ENCODE data around the gene NCK2.
A peak's percentile ranks its signal among the peaks of the same experiment; 100 is the strongest.

NCK2 gene

DNA sequence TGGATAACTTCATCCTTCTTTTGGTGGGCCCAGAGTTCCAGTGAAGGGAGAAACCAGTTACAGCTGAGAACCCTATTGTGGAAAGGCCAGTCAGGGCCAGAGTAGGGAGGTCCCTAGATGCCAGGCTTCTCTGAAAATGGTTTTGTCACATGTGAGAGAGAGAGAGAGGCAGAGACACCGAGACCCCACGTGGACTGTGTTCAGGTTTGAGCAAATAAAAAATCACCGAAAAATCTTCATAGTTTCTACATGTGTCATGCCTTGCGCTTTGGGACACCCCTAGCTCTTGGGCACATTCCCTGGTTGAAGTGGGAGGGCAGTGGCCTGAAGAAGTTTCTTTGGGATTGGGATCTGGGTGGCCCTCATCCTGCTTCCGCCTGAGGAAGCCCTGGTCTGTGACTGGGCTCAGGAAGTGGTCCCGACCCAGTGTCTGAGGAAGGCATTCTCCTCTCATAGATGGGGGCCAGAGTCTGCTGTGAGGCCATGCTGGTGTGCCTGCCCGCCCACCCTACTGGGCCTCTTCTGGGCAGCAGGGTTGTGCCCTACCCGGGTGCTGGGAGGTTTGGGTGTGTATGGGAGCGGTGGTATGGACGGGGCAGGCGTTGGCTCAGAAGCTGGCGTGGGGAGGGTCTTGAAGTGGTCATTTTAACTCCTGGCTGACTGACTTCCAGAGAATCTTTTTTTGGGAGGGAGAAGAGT is 16.1 kb downstream of the NCK2 start:
- DNase-seq (ENCODE audit: low read depth) = no peak
- TF ChIP-seq, protein P1, sequence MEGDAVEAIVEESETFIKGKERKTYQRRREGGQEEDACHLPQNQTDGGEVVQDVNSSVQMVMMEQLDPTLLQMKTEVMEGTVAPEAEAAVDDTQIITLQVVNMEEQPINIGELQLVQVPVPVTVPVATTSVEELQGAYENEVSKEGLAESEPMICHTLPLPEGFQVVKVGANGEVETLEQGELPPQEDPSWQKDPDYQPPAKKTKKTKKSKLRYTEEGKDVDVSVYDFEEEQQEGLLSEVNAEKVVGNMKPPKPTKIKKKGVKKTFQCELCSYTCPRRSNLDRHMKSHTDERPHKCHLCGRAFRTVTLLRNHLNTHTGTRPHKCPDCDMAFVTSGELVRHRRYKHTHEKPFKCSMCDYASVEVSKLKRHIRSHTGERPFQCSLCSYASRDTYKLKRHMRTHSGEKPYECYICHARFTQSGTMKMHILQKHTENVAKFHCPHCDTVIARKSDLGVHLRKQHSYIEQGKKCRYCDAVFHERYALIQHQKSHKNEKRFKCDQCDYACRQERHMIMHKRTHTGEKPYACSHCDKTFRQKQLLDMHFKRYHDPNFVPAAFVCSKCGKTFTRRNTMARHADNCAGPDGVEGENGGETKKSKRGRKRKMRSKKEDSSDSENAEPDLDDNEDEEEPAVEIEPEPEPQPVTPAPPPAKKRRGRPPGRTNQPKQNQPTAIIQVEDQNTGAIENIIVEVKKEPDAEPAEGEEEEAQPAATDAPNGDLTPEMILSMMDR (conservative IDR thresholded peaks at IDR 0.05; ENCODE audit: low read depth, low read length) = no peak
- no peak overlapping the region for H3K4me3 ChIP-seq (ENCODE audit: low read depth, low read length)

DNA sequence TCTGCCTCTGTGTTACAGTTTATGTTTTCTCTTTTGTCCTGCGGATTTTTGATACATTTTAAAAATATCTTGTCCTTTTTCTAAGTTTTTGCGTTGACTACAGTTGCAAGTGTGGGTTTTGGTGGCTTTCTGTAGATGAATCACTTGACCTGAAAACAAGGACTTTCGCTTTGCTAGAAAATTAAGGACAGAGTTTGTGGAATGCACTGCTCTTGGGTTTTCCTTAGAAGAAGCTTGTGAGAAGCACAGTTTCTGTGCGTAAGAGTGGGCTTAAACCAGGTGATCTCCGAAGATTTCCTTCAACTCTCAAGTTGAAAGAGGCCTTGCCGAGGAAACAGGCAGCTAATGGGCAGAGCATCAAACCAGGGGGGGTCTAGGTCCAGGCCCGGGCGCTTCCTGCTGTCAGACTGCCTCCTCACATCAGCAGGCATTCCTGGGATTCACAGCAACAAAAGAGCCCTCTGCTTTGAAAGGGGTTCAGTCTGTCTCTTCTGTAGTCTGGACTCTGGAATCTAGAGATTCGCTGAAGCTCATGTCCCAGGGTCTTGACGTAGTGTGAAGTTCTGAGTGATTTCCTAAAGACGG is 17.3 kb downstream of the NCK2 start:
- DNase-seq (ENCODE audit: low read depth) = peak; percentile 65
- TF ChIP-seq, protein P1 (conservative IDR thresholded peaks at IDR 0.05; ENCODE audit: low read depth, low read length) = no peak
- peak overlapping the region; percentile 18 for H3K4me3 ChIP-seq (ENCODE audit: low read depth, low read length)

DNA sequence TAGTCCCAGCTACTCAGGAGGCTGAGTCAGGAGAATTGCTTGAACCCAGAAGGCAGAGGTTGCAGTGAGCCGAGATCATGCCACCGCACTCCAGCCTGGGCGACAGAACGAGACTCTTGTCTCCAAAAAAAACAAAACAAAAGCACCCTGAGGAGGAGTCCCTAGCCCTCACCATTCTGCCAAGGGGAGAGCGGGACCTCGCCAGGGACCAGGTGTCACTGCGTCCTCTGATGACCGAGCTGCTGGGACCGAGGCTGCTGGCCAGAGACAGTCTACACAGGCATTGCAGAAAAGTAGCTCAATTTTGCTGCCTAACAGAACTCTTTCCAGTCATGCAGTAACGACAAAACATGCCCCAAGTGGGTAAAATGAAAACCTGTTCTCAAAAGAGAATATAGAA is 18.4 kb downstream of the NCK2 start:
- no peak for DNase-seq (ENCODE audit: low read depth)
- no peak overlapping the region for H3K4me3 ChIP-seq (ENCODE audit: low read depth, low read length)
- TF ChIP-seq, protein P1 (conservative IDR thresholded peaks at IDR 0.05; ENCODE audit: low read depth, low read length) = no peak

DNA sequence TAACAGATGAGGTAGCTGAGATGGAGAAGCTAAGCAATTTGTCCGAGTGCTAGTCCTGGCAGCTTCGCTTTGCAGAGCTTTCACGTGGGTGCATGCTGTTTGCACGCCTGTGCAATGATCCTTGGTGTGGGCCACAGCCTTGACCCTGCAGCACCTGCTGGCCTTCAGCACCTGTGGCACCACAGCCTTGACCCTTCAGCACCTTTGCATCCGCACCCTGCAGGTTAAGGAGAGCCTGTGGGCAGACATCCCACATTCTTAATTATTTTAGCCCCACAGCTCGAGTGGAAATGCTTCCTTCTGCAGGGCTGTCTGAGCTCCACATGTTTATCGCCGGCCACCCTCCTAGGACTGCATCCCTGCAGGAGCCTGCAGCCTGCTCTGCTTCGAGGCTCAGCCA is 19.3 kb downstream of the NCK2 start:
- TF ChIP-seq, protein P1 (conservative IDR thresholded peaks at IDR 0.05; ENCODE audit: low read depth, low read length) = no peak
- H3K4me3 ChIP-seq (ENCODE audit: low read depth, low read length) = no peak overlapping the region
- no peak for DNase-seq (ENCODE audit: low read depth)

DNA sequence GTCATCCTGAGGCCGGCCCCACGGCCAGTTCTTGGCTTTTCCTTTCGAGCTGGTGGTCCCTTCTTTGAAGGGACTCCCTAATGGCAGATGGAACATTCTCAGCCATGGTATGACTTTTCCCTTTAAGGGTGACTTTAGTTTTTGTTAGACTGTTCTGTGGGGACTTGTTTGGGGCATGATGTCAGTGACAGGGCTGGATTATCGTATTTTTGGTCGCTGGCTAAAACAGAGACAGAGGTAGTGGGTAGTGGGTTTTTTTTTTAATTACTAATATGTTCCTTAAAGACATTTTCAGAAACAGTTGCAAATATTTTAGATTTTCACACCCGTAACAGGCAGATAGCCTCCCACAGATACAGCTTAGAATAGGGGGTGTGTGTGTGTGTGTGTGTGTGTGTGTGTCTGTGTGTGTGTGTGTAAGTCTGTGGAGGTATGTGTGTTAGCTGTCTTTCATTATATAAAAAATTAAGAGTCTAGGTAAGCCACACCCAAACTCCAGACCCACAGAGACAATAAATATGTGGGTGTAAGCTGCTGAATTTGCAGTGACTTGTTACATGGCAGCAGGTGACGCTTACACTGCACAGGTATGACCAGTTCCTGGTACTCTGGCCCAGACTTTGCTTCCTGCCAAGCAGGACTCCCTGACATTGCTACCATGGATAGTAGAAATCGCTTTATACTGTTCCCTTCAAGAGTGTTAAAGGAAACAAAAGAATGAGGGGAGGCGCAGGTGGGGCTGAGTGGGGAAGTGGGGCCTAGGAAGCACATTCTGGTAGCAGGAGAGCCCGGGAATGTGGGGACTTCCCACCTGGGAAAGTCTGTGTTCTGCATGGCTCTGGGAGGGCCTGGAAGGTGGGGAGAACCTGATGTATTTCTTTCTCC is 20.9 kb downstream of the NCK2 start:
- H3K4me3 ChIP-seq (ENCODE audit: low read depth, low read length) = no peak overlapping the region
- TF ChIP-seq, protein P1 (conservative IDR thresholded peaks at IDR 0.05; ENCODE audit: low read depth, low read length) = no peak

DNA sequence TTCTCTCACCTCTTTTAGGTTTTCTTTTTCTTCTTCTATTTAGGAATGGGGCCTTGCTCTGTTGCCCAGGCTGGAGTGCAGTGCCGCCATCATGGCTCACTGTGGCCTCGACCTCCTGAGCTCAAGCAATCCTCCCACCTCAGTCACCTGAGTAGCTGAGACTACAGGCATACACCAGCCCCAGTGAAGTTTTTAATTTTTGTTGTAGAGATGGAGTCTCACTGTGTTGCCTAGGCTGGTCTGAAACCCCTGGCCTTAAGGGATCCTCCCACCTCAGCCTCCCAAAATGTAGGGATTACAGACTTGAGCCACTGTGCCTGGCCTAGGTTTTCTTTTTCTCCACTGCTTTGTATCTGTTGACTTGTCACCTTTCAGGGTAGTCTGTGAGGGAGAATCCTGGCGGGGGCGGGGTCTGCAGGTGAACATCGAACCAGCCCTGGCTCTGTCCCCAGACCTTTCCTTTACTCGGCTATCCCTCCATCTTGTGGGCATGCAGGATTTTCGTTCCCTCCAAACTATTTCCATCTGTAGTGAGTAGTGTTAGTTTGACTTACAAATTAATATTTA is 21.7 kb downstream of the NCK2 start:
- no peak overlapping the region for H3K4me3 ChIP-seq (ENCODE audit: low read depth, low read length)
- TF ChIP-seq, protein P1 (conservative IDR thresholded peaks at IDR 0.05; ENCODE audit: low read depth, low read length) = no peak
- no peak for DNase-seq (ENCODE audit: low read depth)

More for the DNA sequence above, 20.9 kb downstream of the NCK2 start:
- DNase-seq (ENCODE audit: low read depth) = no peak
